HepG2 (cell line): ENCODE measurements around the gene CNIH4. TPM values are rescaled to one million over a fixed set of nuclear protein-coding genes. Genes with fewer than 3 reads are reported as not detected.

Experiments
- ATM ChIP-seq: fragments of 450-650 bp; IDR thresholded peaks from 2 replicates; pipeline ENCODE4 v1.7.1; 2017; ENCODE audit warnings: mild to moderate bottlenecking, borderline replicate concordance
- CHD4 ChIP-seq: fragments of 200-600 bp; sonication (generic); IDR thresholded peaks from 2 replicates; pipeline ENCODE4 v1.7.0; 2017; ENCODE audit warnings: mild to moderate bottlenecking, low read length, borderline replicate concordance
- CREBL2 ChIP-seq: sonication (generic); formaldehyde crosslinking; IDR thresholded peaks from 2 replicates; pipeline ENCODE4 v1.8.1; 2023; ENCODE audit warnings: missing genetic modification reagents, mild to moderate bottlenecking, borderline replicate concordance
- DNMT1 ChIP-seq: sonication (generic); formaldehyde crosslinking; IDR thresholded peaks from 2 replicates; pipeline ENCODE4 v1.5.1; 2020; ENCODE audit warnings: mild to moderate bottlenecking, missing genetic modification reagents
- EEA1 ChIP-seq: sonication (generic); formaldehyde crosslinking; IDR thresholded peaks from 2 replicates; pipeline ENCODE4 v1.5.1; 2020; ENCODE audit warnings: mild to moderate bottlenecking, missing genetic modification reagents, borderline replicate concordance
- GMEB1 ChIP-seq: sonication (generic); formaldehyde crosslinking; IDR thresholded peaks from 2 replicates; pipeline ENCODE4 v1.5.1; 2020; ENCODE audit warnings: missing genetic modification reagents, mild to moderate bottlenecking, borderline replicate concordance
- HOXA5 ChIP-seq: sonication (generic); formaldehyde crosslinking; IDR thresholded peaks from 2 replicates; pipeline ENCODE4 v1.4.0; 2020; ENCODE audit warnings: missing genetic modification reagents
- HOXD1 ChIP-seq: sonication (generic); formaldehyde crosslinking; IDR thresholded peaks from 2 replicates; pipeline ENCODE4 v1.5.0; 2020; ENCODE audit warnings: missing genetic modification reagents
- MLX ChIP-seq: IDR thresholded peaks from 2 replicates; pipeline ENCODE4 v1.6.1; 2016
- RARA ChIP-seq: IDR thresholded peaks from 2 replicates; pipeline ENCODE4 v1.6.1; 2016; ENCODE audit warnings: missing genetic modification reagents, missing compliant biosample characterization
- SUZ12 ChIP-seq: fragments of 150-350 bp; IDR thresholded peaks from 2 replicates; pipeline ENCODE4 v1.6.1; 2014; ENCODE audit warnings: low read depth, low read length
- ZC3H4 ChIP-seq: sonication (generic); formaldehyde crosslinking; IDR thresholded peaks from 2 replicates; pipeline ENCODE4 v1.4.0; 2020; ENCODE audit warnings: missing genetic modification reagents, borderline replicate concordance
- ZNF20 ChIP-seq: sonication (generic); formaldehyde crosslinking; IDR thresholded peaks from 2 replicates; pipeline ENCODE4 v1.4.0; 2020; ENCODE audit warnings: mild to moderate bottlenecking, moderate library complexity, missing genetic modification reagents
- ZNF460 ChIP-seq: sonication (generic); formaldehyde crosslinking; IDR thresholded peaks from 2 replicates; pipeline ENCODE4 v1.5.1; 2020; ENCODE audit warnings: missing genetic modification reagents, mild to moderate bottlenecking, borderline replicate concordance
- ZSCAN25 ChIP-seq: sonication (generic); formaldehyde crosslinking; IDR thresholded peaks from 2 replicates; pipeline ENCODE4 v1.8.0; 2022; ENCODE audit warnings: mild to moderate bottlenecking, missing genetic modification reagents
- polyA plus RNA-seq, 8 experiments: library from polyadenylated mRNA; depleted of rRNA in 3 of 8; stranded (reverse) in 7 of 8; unstranded in 1 of 8; fragments of >200 nt; fragmentation: Illumina TruSeq in 4 of 8; extraction: Trizol in 4 of 8; gene quantifications; 2 replicates each; pipeline versions ENCODE4 v1.2.1 to v1.2.3, GENCODE V29; 2011 to 2016; ENCODE audit warnings: low read depth in 4 of 8, missing spikeins in 1 of 8, mixed read lengths in 1 of 8; ENCODE audit not compliant: insufficient read depth in 1 of 8
- total RNA-seq, 5 experiments: library from RNA; depleted of rRNA; stranded (reverse); fragments of >200 nt; fragmentation: Illumina TruSeq; extraction: Trizol; gene quantifications; 2 replicates each; pipeline ENCODE4 v1.2.3, GENCODE V29; 2016; ENCODE audit warnings: low read depth in 1 of 5
- TF ChIP-seq, protein P1 (sequence below): sonication (generic); formaldehyde crosslinking; IDR thresholded peaks from 2 replicates; pipeline ENCODE4 v1.8.1; 2022; ENCODE audit warnings: low read depth, mild to moderate bottlenecking, missing genetic modification reagents
- TF ChIP-seq, protein P2 (sequence below): sonication (generic); formaldehyde crosslinking; IDR thresholded peaks from 2 replicates; pipeline ENCODE4 v1.4.0; 2020; ENCODE audit warnings: missing genetic modification reagents
- TF ChIP-seq, protein P3 (sequence below): sonication (generic); formaldehyde crosslinking; IDR thresholded peaks from 2 replicates; pipeline ENCODE4 v1.5.0; 2020; ENCODE audit warnings: mild to moderate bottlenecking, missing genetic modification reagents, borderline replicate concordance

Gene CNIH4
- total and polyA plus RNA-seq, 2 of the 13 experiments (the other 11 are each of a cell fraction or from before 2014, with no cell fraction given) = 51.8 to 52.9 TPM

DNA sequence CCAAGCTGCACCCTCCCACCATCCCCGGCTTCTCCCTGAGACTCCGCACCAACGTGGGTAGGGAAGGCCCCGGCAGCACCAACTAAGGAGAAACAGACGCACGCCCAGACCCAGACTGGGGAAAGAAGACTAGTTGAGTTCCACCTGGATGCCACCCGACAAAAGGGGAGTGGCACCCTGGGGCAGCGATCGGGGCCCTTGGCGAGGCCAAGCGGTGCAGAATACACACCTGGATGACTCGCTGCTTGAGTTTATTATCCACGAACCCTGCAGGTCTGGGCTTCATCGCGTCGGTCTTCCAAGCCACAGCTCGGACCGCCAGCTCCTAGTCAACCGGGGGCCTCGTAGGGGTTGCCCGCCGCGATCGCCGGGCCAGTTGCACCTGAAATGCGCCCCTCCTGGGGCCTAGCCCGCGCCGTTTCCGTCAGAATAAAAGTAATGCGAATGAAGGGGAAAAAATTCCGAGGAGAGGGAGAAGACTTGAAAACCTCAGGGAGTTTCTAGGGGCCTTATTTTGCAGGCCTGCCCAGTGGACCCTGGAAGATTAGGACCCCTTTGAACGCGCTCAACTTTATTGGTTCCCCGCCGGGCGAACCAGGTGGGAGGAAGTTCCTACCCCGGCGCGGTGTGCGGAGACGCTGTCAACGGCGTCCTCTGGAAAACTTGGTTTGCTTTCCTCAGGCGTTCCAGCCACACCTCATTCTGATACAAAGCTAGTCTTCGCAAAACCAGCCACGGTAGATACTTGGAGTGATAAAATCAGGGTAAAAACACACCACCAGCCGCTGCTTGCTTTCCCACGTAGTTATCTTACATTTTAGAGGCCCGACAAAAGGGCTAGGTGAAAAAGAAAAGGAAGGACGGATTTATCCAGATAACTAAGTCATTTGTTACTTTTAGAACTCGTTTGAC, 26.6 kb upstream of the CNIH4 start, which contains the start of gene NVL (continued):
- no peak for TF ChIP-seq ZSCAN25 (CRISPR knock-in tag)
- peak; percentile 75 for TF ChIP-seq GMEB1 (CRISPR knock-in tag)
- TF ChIP-seq ZNF20 (CRISPR knock-in tag) = no peak
- TF ChIP-seq CREBL2 (CRISPR knock-in tag) = no peak
- TF ChIP-seq HOXD1 (CRISPR knock-in tag) = no peak
- no peak for TF ChIP-seq CHD4
- TF ChIP-seq, protein P1, sequence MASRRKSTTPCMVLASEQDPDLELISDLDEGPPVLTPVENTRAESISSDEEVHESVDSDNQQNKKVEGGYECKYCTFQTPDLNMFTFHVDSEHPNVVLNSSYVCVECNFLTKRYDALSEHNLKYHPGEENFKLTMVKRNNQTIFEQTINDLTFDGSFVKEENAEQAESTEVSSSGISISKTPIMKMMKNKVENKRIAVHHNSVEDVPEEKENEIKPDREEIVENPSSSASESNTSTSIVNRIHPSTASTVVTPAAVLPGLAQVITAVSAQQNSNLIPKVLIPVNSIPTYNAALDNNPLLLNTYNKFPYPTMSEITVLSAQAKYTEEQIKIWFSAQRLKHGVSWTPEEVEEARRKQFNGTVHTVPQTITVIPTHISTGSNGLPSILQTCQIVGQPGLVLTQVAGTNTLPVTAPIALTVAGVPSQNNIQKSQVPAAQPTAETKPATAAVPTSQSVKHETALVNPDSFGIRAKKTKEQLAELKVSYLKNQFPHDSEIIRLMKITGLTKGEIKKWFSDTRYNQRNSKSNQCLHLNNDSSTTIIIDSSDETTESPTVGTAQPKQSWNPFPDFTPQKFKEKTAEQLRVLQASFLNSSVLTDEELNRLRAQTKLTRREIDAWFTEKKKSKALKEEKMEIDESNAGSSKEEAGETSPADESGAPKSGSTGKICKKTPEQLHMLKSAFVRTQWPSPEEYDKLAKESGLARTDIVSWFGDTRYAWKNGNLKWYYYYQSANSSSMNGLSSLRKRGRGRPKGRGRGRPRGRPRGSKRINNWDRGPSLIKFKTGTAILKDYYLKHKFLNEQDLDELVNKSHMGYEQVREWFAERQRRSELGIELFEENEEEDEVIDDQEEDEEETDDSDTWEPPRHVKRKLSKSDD (CRISPR knock-in tag) = peak; percentile 55; the same call in 1 of the 2 replicates
- peak; percentile 52; the same call in 1 of the 2 replicates for TF ChIP-seq HOXA5 (CRISPR knock-in tag)
- TF ChIP-seq ZC3H4 = no peak
- no peak for TF ChIP-seq DNMT1 (CRISPR knock-in tag)
- TF ChIP-seq ATM = no peak
- TF ChIP-seq ZNF460 (CRISPR knock-in tag) = no peak
- no peak for TF ChIP-seq MLX (CRISPR knock-in tag)
- TF ChIP-seq RARA (CRISPR knock-in tag) = no peak
- TF ChIP-seq, protein P2, sequence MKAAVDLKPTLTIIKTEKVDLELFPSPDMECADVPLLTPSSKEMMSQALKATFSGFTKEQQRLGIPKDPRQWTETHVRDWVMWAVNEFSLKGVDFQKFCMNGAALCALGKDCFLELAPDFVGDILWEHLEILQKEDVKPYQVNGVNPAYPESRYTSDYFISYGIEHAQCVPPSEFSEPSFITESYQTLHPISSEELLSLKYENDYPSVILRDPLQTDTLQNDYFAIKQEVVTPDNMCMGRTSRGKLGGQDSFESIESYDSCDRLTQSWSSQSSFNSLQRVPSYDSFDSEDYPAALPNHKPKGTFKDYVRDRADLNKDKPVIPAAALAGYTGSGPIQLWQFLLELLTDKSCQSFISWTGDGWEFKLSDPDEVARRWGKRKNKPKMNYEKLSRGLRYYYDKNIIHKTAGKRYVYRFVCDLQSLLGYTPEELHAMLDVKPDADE (CRISPR knock-in tag) = no peak
- no peak for TF ChIP-seq EEA1 (CRISPR knock-in tag)
- TF ChIP-seq, protein P3, sequence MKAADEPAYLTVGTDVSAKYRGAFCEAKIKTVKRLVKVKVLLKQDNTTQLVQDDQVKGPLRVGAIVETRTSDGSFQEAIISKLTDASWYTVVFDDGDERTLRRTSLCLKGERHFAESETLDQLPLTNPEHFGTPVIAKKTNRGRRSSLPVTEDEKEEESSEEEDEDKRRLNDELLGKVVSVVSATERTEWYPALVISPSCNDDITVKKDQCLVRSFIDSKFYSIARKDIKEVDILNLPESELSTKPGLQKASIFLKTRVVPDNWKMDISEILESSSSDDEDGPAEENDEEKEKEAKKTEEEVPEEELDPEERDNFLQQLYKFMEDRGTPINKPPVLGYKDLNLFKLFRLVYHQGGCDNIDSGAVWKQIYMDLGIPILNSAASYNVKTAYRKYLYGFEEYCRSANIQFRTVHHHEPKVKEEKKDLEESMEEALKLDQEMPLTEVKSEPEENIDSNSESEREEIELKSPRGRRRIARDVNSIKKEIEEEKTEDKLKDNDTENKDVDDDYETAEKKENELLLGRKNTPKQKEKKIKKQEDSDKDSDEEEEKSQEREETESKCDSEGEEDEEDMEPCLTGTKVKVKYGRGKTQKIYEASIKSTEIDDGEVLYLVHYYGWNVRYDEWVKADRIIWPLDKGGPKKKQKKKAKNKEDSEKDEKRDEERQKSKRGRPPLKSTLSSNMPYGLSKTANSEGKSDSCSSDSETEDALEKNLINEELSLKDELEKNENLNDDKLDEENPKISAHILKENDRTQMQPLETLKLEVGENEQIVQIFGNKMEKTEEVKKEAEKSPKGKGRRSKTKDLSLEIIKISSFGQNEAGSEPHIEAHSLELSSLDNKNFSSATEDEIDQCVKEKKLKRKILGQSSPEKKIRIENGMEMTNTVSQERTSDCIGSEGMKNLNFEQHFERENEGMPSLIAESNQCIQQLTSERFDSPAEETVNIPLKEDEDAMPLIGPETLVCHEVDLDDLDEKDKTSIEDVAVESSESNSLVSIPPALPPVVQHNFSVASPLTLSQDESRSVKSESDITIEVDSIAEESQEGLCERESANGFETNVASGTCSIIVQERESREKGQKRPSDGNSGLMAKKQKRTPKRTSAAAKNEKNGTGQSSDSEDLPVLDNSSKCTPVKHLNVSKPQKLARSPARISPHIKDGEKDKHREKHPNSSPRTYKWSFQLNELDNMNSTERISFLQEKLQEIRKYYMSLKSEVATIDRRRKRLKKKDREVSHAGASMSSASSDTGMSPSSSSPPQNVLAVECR = peak; percentile 87
- no peak for TF ChIP-seq SUZ12
